ENCODE results near the gene LIG1.

- TF ChIP-seq EZH2 (IDR thresholded peaks at IDR 0.05; ENCODE audit: borderline replicate concordance, low read depth, low read length, severe bottlenecking) = no peak
- TF ChIP-seq, protein P1, sequence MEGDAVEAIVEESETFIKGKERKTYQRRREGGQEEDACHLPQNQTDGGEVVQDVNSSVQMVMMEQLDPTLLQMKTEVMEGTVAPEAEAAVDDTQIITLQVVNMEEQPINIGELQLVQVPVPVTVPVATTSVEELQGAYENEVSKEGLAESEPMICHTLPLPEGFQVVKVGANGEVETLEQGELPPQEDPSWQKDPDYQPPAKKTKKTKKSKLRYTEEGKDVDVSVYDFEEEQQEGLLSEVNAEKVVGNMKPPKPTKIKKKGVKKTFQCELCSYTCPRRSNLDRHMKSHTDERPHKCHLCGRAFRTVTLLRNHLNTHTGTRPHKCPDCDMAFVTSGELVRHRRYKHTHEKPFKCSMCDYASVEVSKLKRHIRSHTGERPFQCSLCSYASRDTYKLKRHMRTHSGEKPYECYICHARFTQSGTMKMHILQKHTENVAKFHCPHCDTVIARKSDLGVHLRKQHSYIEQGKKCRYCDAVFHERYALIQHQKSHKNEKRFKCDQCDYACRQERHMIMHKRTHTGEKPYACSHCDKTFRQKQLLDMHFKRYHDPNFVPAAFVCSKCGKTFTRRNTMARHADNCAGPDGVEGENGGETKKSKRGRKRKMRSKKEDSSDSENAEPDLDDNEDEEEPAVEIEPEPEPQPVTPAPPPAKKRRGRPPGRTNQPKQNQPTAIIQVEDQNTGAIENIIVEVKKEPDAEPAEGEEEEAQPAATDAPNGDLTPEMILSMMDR (IDR thresholded peaks at IDR 0.05; ENCODE audit: extremely low read depth in 1 of 2, insufficient read depth in 1 of 2, low read depth in 1 of 2, low read length in 2 of 2) = no peak
Measured at GRCh38 chr19:48120505-48120904, 49.6 kb downstream of the LIG1 start.

Measured in endothelial cell of umbilical vein (primary cell).